CD14-positive monocyte (primary cell): ENCODE data around the gene AGRP. TPM values are rescaled to one million over a fixed set of nuclear protein-coding genes. Genes with fewer than 3 reads are reported as not detected.

Experiments
- DNase-seq, 3 donors: peaks; one replicate each; pipeline ENCODE4 v3.0.0-alpha.2; 2011 to 2022
- H2AFZ ChIP-seq: 2 replicates; pipeline ENCODE4 v1.6.0; 2012; ENCODE audit warnings: mild to moderate bottlenecking, low read depth, low read length, inconsistent platforms; ENCODE audit not compliant: insufficient read depth, poor library complexity, severe bottlenecking
- H3K27ac ChIP-seq, 2 donors: 1 replicate in 1 of 2; 2 replicates in 1 of 2; pipeline ENCODE4 v1.5.1; 2012 to 2013; ENCODE audit warnings: low read length in 2 of 2, control low read depth in 1 of 2, inconsistent platforms in 1 of 2, low read depth in 1 of 2, mild to moderate bottlenecking in 1 of 2
- H3K27me3 ChIP-seq, 2 donors: one replicate each; pipeline versions ENCODE4 v1.6.0 to v1.6.1; 2011 to 2013; ENCODE audit warnings: low read length in 2 of 2; ENCODE audit not compliant: control insufficient read depth in 2 of 2, insufficient read depth in 2 of 2
- H3K36me3 ChIP-seq, 2 donors: replicated peaks in 1 of 2; 1 replicate in 1 of 2; 2 replicates in 1 of 2; pipeline versions ENCODE4 v1.5.1 to v1.6.1; 2012 to 2013; ENCODE audit warnings: low read length in 2 of 2, control low read depth in 1 of 2, inconsistent platforms in 1 of 2, mild to moderate bottlenecking in 1 of 2; ENCODE audit not compliant: insufficient read depth in 2 of 2, control insufficient read depth in 1 of 2
- H3K4me1 ChIP-seq, 2 donors: 1 replicate in 1 of 2; 2 replicates in 1 of 2; pipeline versions ENCODE4 v1.5.1 to v1.6.1; 2012 to 2013; ENCODE audit warnings: low read length in 2 of 2, control low read depth in 1 of 2, inconsistent platforms in 1 of 2, mild to moderate bottlenecking in 1 of 2, moderate library complexity in 1 of 2; ENCODE audit not compliant: insufficient read depth in 2 of 2, control insufficient read depth in 1 of 2
- H3K4me2 ChIP-seq: replicated peaks from 2 replicates; pipeline ENCODE3; 2012; ENCODE audit warnings: low read length, moderate library complexity, mild to moderate bottlenecking; ENCODE audit not compliant: poor library complexity, severe bottlenecking; ENCODE audit errors: extremely low read depth
- H3K4me3 ChIP-seq, 3 experiments: fragments of 200-600 bp in 1 of 3; sonication (generic) in 1 of 3; replicated peaks in 1 of 3; 1 replicate in 2 of 3; 2 replicates in 1 of 3; pipeline ENCODE4 v1.5.1; 2011 to 2013; ENCODE audit warnings: low read length in 3 of 3, mild to moderate bottlenecking in 3 of 3, control low read depth in 2 of 3, low read depth in 2 of 3, inconsistent platforms in 1 of 3, moderate library complexity in 1 of 3
- H3K79me2 ChIP-seq: 2 replicates; pipeline ENCODE4 v1.6.0; 2012; ENCODE audit warnings: mild to moderate bottlenecking, control low read depth, inconsistent platforms, low read length, moderate library complexity; ENCODE audit not compliant: insufficient read depth
- H3K9ac ChIP-seq: 2 replicates; pipeline ENCODE4 v1.6.0; 2017; ENCODE audit warnings: low read length, mild to moderate bottlenecking; ENCODE audit not compliant: insufficient read depth, poor library complexity, severe bottlenecking
- H3K9me3 ChIP-seq, 2 donors: replicated peaks in 1 of 2; 1 replicate in 1 of 2; 2 replicates in 1 of 2; pipeline versions ENCODE4 v1.5.1 to v1.6.1; 2012 to 2013; ENCODE audit warnings: low read length in 2 of 2, control low read depth in 1 of 2; ENCODE audit not compliant: control insufficient read depth in 1 of 2, insufficient read depth in 1 of 2
- H4K20me1 ChIP-seq: 2 replicates; pipeline ENCODE4 v1.6.0; 2012; ENCODE audit warnings: mild to moderate bottlenecking, low read length, control low read depth, moderate library complexity; ENCODE audit not compliant: insufficient read depth
- H3K27ac Mint-ChIP-seq, 7 donors: one replicate each; pipeline ENCODE4 v1.8.0; 2020; ENCODE audit warnings: mild to moderate bottlenecking in 7 of 7, mixed read lengths in 7 of 7, moderate library complexity in 6 of 7, inconsistent platforms in 2 of 7
- H3K27me3 Mint-ChIP-seq, 3 donors: one replicate each; pipeline ENCODE4 v1.8.0; 2021 to 2022; ENCODE audit warnings: low read depth in 3 of 3, mild to moderate bottlenecking in 3 of 3, mixed read lengths in 3 of 3, moderate library complexity in 3 of 3, inconsistent platforms in 1 of 3
- H3K36me3 Mint-ChIP-seq, 2 donors: one replicate each; pipeline ENCODE4 v1.8.0; 2020; ENCODE audit warnings: mixed read lengths in 2 of 2, inconsistent platforms in 1 of 2, mild to moderate bottlenecking in 1 of 2
- H3K4me1 Mint-ChIP-seq: one replicate; pipeline ENCODE4 v1.8.0; 2020; ENCODE audit warnings: mild to moderate bottlenecking, mixed read lengths
- H3K4me3 Mint-ChIP-seq, 2 donors: one replicate each; pipeline ENCODE4 v1.8.0; 2020; ENCODE audit warnings: mild to moderate bottlenecking in 2 of 2, mixed read lengths in 2 of 2, moderate library complexity in 1 of 2
- H3K9me3 Mint-ChIP-seq, 7 donors: one replicate each; pipeline ENCODE4 v1.8.0; 2020 to 2022; ENCODE audit warnings: mixed read lengths in 7 of 7, mild to moderate bottlenecking in 6 of 7, moderate library complexity in 6 of 7, inconsistent platforms in 2 of 7
- WGBS: methylation state at CpG from one replicate; pipeline ENCODE4 v1.1.5; 2013; ENCODE audit warnings: missing lambda C conversion rate; ENCODE audit not compliant: insufficient coverage; 5-methylcytosine and 5-hydroxymethylcytosine counted together
- intact Hi-C, 2 donors: fragments of 100-400 bp; cut with micrococcal nuclease; formaldehyde crosslinking; loops; one replicate each; pipeline versions ENCODE4 v1.15.0 to v1.15.1; 2023
- polyA plus RNA-seq, 3 donors: library from polyadenylated mRNA; depleted of rRNA in 1 of 3; unstranded in 2 of 3; stranded (reverse) in 1 of 3; fragments of 300-500 nt in 2 of 3; fragments of >200 nt in 1 of 3; fragmentation: Illumina TruSeq in 2 of 3; gene quantifications; 1 replicate in 2 of 3; 2 replicates in 1 of 3; pipeline ENCODE4 v1.2.3, GENCODE V29; 2012 to 2021
- TF ChIP-seq, protein P1 (sequence below): fragments of 200-600 bp; IDR thresholded peaks from one replicate; pipeline ENCODE4 v1.8.0; 2022; ENCODE audit warnings: antibody characterized with exemption, mild to moderate bottlenecking

The AGRP gene
- polyA plus RNA-seq, 3 donors, result 0.32 to 0.54 TPM; not detected in 1

DNA sequence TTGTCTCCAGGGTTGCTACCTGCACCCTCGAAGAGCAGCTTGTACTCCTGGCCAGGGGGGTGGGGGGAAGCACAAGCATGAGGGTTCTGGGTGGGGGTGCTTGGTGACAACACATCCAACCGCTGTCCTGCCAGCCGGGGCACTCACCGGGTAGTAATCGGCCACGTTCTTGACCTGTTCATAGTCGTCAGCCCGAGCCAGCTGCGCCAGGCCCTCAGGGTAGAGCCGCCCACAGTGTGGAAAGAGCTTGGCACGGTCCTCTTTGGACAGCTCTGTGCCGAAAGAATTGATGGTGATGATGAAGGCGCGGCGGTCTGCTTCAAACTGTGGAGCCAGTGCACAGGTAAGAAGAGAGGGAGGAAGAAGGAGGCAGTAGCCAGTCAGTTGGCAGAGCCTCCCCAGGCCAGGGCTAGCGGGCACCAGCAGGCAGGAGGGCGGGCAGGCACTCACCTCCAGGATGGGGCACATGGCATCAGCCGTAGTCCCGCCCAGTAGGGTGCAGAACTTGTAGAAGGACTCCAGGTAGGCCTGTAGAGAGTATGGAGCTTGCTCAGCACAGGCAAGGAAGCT is 44.4 kb downstream of the AGRP start:
- Histone ChIP-seq H3K4me1 (peaks cover 11 to 15% of the 10 kb centered on the region in 2 donors), H2AFZ (no peak overlapping the region), H3K36me3 (peaks cover 79 to 83% of the 10 kb centered on the region in 2 donors), H3K4me3 (no peak overlapping the region), H4K20me1 (peaks cover 100% of the 10 kb centered on the region), H3K9me3 (no peaks in the 10 kb centered on the region), H3K9ac (no peak overlapping the region), H3K27ac (no peak overlapping the region), H3K79me2 (peaks cover 17% of the 10 kb centered on the region), H3K4me2 (no peak overlapping the region), H3K27me3 (no peaks in the 10 kb centered on the region)
- intact Hi-C loops, result no loop called here
- Mint-ChIP-seq H3K9me3 (peaks cover 0 to 3% (median 0%) of the 10 kb centered on the region in 7 donors), H3K27ac (peak overlapping the region in 3 of 7 donors; percentile 10 to 30 (median 10)), H3K27me3 (peaks cover 0 to 2% (median 0%) of the 10 kb centered on the region in 3 donors), H3K4me3 (no peak overlapping the region), H3K36me3 (peaks cover 67 to 90% of the 10 kb centered on the region in 2 donors), H3K4me1 (peaks cover 15% of the 10 kb centered on the region)
- no peak for DNase-seq
- TF ChIP-seq, protein P1, sequence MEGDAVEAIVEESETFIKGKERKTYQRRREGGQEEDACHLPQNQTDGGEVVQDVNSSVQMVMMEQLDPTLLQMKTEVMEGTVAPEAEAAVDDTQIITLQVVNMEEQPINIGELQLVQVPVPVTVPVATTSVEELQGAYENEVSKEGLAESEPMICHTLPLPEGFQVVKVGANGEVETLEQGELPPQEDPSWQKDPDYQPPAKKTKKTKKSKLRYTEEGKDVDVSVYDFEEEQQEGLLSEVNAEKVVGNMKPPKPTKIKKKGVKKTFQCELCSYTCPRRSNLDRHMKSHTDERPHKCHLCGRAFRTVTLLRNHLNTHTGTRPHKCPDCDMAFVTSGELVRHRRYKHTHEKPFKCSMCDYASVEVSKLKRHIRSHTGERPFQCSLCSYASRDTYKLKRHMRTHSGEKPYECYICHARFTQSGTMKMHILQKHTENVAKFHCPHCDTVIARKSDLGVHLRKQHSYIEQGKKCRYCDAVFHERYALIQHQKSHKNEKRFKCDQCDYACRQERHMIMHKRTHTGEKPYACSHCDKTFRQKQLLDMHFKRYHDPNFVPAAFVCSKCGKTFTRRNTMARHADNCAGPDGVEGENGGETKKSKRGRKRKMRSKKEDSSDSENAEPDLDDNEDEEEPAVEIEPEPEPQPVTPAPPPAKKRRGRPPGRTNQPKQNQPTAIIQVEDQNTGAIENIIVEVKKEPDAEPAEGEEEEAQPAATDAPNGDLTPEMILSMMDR, result no peak
- WGBS, result 100% methylated on average over 15 of the region's 19 CpGs

DNA sequence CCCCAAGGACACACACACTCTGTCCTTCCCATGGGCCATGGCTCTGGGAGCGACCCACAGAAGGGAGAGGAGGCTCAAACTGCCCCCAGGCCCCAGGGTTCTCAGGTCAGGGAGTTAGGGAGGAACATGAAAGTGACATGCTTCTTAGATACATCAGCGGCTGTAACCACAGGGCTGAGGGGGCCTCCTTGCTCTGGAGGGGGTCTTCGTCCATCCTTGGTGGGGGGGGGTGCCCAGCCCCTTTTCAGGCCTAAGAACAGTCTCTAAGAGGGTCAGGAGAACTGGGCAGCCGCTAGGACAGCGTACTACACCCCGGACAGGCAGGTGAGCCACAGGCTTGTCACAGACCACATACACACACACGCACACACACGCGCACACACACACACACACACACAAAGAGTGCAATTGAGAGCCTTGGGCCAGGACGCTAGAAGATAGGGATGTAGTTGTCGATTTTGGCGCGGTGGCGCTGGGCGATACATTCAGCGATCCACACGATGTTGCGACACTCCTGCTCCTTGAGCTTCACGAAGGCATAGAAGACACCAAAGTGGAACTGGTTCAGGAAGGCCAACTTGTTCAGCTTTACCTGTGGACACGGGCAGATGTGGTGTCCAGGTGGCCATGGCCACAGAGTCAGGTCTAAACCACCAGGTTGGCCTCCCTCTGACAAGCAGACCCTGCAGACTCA is 45.1 kb downstream of the AGRP start:
- Histone ChIP-seq H3K4me3 (no peak overlapping the region), H3K27ac (no peak overlapping the region), H4K20me1 (peaks cover 100% of the 10 kb centered on the region), H3K79me2 (peaks cover 10% of the 10 kb centered on the region), H3K9ac (no peak overlapping the region), H3K4me2 (no peak overlapping the region), H3K27me3 (peaks cover 0 to 2% of the 10 kb centered on the region in 2 donors), H2AFZ (no peak overlapping the region), H3K4me1 (peaks cover 11 to 15% of the 10 kb centered on the region in 2 donors), H3K9me3 (no peaks in the 10 kb centered on the region), H3K36me3 (peaks cover 72 to 77% of the 10 kb centered on the region in 2 donors)
- no peak for DNase-seq
- H3K27me3 Mint-ChIP-seq, result peaks cover 2 to 7% (median 4%) of the 10 kb centered on the region in 3 donors
- TF ChIP-seq, protein P1, result no peak
- H3K4me3 Mint-ChIP-seq, result no peak overlapping the region
- peaks cover 0 to 3% (median 0%) of the 10 kb centered on the region in 7 donors for H3K9me3 Mint-ChIP-seq
- peaks cover 15% of the 10 kb centered on the region for H3K4me1 Mint-ChIP-seq
- intact Hi-C loops, result no loop called here
- H3K27ac Mint-ChIP-seq, result peak overlapping the region in 1 of 7 donors; percentile 10
- 92% methylated on average over 12 of the region's 20 CpGs for WGBS
- H3K36me3 Mint-ChIP-seq, result peaks cover 68 to 88% of the 10 kb centered on the region in 2 donors
